HPDE6-E6E7 (cell line): ENCODE results near the gene THAP3.
A peak's percentile ranks its signal among the peaks of the same experiment; 100 is the strongest.

ENCODE experiments used
- DNase-seq: peaks from one replicate; pipeline ENCODE4 v3.0.0; 2011; ENCODE audit warnings: missing footprints; ENCODE audit errors: extremely low spot score

Gene THAP3

DNA sequence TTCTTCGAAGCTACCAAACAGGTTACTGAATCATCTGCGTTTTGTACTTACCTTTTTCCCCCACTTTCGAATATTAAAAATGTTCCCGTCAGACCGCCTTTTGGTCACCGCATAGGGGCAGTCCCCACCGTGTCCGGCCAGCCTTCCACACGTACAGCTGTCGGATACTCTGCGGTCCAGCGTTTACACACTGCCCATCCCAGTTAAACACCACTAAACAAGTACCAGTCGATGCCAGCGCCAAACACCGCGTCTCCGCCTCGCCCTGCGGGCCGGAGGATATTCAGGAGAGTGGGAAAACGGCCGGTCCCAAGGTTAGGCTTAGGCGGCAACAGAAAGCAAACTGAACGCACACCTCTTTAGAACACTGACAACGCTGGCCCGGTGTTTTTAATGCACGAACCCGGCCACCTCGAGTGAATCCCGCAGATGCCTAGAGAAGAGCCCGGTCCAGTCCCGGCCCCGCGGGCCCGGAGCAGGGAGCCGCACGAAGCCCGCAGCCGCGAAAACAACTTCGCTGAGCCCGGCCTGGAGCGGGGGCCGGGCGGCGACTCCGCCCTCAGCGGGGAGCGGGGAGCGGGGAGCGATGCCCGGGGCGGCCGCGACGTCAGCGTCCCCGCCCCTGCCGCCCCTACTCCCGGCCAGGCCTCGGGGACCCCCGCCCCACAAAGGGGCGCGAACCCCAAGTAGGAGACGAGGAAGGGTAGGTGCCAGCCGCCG lies 11.9 kb upstream of the THAP3 start:
- no peak for DNase-seq

DNA sequence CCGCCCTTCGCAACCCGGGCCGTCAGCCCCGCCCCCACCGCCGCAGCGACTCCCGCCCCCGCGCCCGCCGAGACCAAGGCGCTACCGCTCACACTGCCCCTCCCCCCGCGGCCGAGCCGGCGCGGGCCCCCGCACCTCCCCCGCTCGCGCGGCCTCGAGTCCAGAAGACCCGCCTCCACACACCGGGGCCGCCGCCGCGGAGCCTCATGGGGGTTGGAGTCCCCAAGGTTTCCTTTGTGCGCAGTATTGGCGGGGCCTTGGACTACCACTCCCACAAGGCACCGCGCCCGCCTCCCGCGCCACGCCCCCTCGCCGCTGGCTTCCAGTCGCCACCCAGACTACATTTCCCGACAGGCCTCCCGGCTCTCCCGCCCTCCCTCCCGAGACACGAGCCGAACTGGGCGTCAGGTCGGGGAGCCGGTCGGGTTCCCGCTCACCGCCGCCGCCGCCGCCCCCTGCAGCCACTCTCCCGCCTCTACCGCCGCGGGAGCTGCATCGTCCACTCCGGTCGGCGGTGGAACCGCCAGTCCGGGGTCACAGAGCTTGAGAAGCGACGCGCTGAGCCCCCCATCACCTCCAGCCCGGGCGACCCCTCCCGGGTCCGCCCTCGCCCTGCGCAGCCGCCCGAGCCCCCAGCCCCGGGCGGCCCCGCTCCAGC lies 11.2 kb upstream of the THAP3 start, which contains the start of gene PHF13:
Gene PHF13, plus strand, starts transcription at position 371 of the 658 bp plus-strand sequence. CDS start 336 bp downstream, outside the sequence.
- DNase-seq: peak; percentile 96

DNA sequence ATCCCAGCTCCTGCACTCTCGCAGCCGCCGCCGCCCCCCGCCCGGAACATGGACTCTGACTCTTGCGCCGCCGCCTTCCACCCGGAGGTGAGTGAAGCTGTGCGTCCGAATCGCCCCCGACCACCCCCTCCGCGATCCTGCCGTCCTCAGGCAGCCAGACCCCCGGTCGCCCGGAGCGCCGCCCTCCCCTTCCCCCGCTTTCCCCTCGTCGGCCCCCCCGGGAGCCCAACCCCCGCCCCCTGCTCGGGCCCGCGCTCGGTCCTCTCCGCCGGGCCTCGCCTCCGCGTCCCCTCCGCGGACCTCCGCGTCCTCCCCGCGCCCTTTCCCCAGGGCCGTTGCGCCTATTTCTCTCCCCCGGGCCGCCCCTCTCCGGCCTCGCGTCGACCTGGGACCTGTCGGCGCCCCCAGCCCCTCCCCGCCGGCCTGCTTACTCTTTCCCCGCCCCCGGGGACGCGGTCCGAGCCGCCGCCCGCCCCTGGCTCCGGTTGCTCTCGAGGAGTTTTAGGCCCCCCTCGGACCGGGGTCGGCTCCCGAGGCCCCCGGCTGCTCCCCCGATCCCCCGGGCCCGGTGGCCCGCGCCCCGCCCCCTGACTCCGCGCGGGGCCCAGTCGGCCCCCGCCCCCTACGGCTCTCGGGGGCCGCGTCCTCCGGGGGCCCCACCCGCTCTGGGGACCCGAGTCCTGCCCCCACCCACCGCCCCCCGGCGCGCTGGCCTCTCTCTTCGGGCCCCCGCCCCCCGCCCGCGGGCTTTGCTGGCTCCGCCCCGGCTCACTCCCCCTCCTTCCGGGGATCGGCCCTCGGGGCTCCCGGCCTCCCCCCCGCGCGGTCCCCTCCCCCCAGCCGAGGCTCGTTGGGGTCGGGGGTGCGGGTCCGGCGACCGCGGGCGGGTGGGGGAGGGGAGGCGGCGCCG lies 10.4 kb upstream of the THAP3 start:
- DNase-seq: no peak

DNA sequence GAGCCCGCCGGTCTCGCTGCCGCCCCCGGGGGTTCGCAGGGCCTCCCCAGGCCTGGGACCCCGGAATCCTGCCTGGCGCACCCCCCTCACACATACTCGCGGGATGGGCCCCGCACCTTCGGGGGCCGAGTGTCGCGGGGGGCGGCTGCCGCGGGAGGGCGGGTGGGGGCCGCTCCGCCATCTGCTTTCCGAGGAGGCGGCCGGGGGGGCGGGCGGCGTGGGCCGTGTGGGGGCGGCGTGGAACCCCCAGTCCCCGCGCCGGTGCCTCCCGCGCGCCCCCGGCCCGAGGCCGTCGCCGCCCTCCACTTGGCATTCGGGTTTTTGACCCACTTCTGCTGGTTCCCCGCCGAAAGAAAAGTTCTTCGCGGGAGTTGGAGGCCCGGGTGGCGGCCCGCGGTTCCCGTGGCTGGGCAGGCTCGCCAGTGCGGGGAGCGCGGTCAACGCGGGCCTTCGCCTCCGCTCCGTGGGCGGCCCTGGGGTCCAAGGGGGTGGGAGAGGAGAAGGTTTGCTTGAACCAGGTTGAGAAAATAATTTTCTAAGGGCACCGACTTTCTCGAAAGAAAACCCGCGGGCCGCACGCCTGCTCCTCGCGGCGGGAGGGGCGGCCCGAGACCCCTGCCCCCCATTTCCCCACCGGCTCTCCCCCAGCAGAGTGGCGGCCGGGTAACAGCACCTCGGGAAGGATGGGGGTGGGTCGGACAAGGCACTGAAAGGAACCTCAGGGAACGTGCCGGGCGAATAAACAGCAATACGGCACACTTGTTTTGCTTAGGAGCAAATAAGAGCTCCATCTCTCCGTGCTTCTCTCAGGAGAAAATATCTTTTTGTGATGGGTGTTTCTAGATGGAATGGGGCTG lies 9.5 kb upstream of the THAP3 start:
- DNase-seq: no peak

DNA sequence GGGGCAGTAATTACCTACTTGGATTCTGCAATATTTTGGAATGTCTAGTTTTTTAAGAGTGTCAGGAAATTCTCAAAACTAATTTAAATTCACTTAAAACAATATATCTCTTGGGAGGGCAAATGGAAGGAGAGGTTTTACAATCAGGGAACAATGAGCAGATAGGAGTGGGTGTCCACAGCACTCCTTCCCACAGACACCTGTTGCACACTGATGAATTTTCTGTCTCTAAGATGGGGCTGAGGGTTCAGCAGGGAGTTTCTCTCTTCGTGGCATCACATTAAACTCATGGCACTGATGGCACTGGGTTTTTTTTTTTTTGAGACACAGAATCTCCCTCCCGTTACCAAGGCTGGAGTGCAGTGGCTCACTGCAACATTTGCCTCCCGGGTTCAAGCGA lies 5.6 kb upstream of the THAP3 start:
- DNase-seq: no peak

DNA sequence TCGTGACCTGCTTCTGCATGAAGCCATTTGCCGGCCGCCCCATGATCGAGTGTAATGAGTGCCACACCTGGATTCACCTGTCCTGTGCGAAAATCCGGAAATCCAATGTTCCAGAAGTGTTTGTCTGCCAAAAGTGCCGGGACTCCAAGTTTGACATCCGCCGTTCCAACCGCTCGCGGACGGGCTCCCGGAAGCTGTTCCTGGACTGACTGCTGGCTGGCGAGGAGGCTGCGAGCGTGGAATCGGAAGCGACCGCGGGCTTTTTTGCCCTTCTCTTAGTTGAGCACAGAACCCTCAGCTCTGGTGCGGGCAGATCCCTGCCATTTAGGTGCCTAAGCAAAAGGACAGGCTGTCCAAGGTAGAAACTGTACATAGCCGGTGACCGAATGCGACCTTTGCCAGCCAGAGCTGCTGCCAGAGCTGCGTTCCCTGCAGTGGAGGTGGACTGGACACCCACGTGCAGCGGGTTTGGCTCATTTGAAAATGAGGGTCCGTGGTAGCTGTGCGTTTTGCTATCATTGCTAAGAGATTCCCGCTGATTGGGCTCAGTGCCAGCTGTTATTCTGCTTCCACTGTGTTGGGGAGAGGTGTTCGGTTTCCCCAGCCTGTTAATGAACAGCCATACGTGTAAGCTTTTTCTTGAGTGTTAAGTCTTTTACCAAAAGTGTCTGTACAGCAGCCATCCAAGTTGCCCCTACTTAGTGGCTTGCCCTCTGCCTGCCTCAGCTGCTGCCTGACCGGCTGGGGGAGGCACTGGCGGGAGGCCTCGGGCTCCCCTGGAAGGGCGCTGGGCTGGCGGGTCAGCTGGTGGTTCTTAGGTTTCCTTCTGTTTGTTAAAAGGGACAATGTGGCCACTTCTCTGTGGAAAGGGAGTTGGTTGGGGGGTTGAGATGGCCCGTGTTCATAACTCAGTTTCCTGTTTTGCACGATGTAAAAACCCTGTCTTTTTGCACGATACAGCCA lies 3.0 kb upstream of the THAP3 start:
- no peak for DNase-seq

DNA sequence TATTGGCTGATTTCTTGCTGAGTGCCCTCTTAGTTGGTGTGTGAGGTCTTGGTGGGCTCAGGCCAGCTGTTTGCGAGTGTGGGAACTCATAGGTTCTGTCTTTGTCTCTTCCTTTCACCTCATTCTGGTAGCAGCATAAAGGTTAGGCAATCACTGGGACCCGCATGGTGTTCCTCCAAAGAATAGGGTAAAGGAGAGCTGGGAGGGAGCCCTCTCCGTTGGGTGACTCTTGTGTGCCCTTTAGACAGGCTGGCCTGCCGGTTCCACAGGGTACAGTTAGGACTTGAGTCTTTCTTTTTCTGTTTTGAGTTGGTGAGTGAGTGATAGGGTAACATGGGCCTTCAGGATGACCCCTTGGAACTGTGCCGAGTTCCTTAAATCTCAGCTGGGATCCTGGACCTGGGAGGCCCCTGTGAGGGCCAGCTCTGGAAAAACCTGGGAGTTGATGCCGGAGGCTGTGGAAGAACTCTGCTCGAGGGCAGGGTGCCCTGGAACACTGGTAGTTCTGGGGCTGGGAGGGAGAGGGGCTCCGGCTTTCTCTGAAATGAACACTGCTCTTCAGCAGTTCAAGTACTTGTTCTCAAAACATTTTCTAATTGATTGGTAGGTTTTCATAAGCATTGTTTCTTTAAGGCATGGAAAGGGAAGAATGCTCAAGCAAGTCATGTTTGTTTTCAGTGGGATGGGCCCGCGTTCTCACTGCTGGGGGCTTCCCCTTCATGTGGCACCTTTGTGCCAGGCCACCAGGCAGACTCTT lies 2.1 kb upstream of the THAP3 start:
- DNase-seq: no peak

DNA sequence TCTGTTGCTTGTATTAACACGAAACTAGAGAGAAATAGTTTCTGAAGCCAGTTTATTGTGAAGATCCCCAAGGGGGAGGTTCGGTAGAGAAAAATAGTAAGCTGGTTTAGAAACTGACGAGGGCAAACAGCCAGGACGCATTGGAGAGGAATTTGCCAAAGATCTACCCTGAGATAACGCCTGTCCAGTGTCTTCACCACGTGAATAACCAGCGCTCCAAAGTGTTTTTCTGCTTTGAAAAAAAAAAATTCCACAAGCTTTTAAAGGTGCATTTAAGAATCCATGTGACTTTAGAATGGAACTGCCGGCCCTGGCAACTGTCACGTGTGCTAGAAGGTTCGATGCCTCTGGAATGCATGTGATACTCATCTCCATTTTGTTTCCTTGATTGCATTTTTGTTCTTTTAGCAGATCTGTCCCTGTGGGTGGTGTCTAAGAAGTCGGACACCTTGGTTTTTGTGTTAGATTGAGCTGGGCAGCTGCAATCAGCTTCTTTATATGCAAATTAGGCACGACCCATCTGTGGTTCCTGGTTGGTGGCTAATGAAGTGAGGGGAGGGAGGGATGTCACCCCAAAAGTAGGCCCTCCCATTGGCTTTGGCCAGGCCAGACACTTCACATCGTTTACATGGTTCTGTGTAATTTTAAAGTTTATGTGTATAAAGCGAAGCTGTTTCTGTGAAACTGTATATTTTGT lies 1.3 kb upstream of the THAP3 start:
- no peak for DNase-seq

DNA sequence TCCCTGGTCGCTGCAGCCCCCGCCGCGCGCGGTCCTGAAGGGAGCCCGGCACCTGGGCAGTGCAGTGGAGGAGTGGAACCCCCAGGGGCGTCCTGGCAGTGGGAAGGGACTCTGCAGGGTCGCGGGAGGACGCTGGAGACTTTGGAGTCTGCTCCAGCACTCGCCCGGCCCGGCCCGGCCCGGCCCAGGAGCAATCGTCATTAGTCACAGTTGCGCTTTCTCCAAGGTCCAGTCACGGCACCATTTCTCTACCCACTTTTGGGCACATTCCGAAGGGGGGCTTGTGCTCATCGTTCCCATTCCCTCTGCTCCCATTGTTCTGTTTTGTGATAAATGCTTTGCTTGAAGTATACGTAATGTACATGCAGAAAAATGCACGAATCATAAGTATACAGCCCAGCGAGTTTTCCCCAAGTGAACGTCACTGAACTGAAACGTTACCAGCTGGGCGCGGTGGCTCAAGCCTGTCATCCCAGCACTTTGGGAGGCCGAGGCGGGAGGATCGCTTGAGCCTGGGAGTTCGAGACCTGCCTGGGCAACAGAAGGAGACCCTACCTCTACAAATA lies 999 bp downstream of the THAP3 start:
- no peak for DNase-seq

DNA sequence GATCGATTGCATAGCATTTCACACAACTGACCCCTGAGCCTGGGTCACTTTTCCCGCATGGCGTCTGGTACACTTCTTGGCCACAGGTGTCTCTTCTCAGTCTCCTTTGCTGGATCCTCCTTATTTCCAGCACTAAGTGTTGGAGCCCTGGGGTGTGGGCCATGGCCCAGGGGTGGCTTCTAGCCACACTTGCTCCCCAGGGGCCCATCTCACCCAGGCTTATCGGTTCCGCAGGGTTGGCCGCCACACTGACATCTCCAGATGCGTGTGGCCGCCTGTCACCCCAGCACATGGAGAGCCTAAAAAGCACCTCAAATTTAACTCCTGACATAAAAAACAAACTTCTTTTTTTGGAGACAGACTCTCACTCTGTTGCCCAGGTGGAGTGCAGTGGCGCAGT lies 2.4 kb downstream of the THAP3 start:
- no peak for DNase-seq

DNA sequence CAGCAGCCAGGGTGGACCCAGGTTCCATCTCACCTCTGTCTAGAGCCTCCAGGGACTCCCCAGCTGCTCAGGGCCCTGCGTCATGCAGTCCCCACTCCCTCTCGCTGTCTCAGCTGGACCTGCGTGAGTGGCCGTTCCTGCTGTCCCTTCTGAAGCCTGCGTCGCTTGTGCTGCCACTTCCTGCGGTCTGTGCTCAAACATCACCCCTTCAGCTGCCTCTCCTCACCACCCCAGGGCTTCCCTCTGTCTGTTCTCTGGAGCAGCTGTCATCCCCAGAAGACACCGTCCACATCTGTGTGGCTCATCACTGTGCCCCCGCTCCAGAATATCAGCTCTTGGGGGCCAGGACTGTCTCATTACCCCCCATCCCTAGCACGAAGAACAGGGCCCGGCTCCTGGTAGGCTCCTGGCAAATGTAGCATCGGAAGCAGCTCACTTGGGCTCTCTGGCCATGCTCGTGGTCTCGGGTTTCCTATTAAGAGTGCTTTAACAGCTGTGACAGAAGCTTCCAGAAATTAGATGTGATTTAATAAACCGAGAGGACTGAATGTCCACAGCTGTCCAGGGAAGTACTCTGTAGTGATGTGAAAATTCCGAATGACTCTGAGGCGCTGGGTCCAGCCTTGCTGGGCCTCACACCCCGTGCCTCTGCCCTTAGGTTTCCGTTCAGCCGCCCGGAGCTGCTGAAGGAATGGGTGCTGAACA lies 3.3 kb downstream of the THAP3 start:
- DNase-seq: no peak

DNA sequence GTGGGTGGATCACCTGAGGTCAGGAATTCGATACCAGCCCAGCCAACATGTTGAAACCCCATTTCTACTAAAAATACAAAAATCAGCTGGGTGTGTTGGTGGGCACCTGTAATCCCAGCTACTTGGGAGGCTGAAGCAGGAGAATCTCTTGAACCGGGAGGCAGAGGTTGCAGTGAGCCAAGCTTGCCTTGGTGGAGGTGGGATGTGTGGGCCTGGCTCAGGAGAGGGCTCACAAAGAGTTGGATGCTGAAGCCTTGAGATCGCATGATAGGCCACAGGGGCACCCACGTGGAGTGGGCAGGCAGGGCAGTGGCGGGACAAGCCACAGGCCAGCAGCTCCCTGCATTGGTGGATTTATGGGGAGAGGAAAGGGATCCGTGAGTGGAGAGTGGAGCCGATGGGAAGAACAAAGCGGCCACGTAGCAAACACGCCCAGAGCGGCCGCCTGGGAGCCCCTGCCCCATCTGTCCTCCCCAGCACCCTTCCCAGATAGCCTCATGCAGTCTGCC lies 4.4 kb downstream of the THAP3 start:
- no peak for DNase-seq

DNA sequence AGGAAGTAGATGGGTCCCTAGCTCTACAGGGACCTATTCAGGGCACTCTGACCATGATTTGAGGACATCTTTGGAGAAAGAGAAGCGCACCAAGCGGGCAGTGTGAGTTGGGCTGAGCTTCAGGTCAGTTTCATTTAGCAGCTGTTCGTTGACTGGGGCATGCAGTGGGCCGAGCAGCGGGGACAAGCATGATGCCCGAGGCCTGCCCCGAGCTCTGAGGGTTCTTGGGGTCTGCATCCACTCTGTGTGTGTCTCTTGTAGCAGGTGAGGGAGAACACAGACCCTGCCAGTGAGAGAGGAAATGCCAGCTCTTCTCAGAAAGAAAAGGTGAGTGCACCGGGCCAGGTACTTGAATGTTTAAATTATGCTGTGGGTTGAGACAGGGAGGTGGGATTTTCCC lies 5.4 kb downstream of the THAP3 start:
- DNase-seq: no peak

DNA sequence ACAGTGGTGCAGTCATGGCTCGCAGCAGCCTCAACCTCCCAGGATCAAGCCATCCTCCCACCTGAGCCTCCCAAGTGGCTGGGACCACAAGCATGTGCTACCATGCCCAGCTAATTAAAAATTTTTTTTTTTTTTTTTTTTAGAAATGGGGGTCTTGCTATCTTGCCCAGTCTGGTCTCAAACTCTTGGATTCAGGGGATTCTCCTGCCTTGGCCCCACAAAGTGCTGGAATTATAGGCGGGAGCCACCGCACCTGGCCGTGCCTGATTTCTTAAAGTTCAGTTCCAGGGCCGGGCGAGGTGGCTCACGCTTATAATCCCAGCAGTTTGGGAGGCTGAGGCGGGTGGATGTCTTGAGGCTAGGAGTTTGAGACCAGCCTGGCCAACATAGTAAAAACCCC lies 6.4 kb downstream of the THAP3 start:
- no peak for DNase-seq

DNA sequence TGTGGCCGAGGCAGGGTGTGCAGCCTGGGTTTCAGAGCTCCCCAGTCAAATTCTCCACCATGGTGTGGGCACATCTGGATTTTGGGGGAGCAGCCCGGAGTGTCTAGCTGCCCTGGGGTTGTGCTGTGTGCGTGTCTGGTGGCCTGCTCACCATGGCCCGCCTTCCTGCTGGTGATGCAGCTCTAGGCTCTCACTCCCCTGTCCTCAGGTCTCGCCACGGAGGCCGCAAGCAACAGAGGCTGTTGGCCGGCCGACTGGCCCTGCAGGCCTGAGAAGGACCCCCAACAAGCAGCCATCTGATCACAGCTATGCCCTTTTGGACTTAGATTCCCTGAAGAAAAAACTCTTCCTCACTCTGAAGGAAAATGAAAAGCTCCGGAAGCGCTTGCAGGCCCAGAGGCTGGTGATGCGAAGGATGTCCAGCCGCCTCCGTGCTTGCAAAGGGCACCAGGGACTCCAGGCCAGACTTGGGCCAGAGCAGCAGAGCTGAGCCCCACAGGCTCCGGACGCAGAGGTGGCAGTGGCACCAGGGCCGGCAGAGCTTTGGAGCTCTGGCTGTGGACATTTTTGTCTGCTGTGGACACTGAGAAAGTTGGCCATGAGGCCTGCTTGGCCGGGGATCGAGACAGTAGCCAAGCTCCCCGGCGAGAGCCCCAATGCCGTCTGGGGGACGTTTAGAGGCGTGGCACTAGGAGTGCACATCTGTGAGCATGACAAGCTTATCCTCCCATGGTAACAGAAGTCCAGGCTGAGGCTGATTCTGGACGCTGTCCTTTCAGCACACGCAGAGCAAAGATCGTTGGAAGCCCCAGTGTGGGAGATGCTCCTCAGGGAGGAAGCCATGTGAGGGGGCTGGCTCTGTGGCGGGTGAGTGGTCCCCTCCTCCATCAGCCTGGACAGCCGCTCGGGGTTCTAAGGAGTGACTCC lies 8.2 kb downstream of the THAP3 start:
- DNase-seq: no peak

DNA sequence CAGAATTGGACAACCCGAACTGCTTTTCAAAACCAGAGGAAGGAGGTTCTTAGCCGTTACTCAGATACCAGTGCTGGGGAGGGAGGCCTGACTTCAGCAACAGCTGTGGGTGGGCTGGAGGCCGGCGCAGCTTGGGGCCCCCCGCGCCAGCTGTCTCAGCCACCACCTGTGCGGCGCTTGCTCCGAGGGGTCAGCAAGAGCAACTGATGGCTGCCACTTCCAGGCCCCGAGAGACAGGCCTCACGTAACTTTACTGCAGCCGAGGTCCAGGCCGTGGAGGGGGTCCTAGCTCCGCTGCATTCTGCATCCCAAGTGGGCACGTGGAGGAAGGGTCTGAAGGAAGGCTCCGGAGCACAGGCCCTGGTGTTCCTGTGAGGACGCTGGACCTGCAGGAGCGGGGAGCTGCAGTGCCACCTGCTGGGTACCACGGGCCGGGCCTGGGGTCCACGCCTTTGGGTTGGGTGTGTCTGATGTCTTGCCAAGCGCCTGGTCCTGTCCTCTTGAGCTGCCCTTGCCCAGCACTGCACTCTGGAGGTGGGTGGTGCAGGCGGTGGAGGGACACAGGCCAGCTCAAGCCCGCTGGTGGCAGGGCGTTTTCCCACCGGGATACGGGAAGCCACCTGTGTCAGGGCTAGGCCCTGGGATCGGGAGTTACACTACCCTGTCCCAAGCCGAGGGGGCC lies 9.8 kb downstream of the THAP3 start:
- DNase-seq: no peak
